Measurements from ENCODE around the gene ASTN2. TPM values are rescaled to one million over a fixed set of nuclear protein-coding genes. Genes with fewer than 3 reads are reported as not detected.

The ASTN2 gene
- polyA plus RNA-seq, 2 donors: 0.26 to 0.35 TPM

DNA sequence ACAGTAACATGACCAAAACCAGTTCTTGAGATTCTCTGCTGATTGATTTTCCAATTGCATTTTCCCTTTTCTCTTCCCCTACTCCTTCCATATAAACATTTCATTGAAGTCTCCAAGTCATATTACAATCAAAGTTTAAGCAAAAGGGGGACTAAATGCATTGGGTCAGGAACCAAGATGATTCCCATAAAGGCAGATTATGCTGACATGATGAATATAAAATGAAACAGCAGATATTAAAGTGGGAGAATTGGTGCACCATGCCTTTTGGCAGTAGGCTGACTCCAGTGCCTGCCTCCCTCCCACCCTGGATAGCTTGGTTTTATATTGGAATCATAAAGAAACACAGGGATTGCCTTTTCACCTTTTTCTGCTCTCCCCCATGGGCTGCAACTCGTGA is 118.4 kb downstream of the ASTN2 start:
- no peaks in the 10 kb centered on the region for H3K36me3 ChIP-seq (ENCODE audit: control insufficient read depth in 2 of 2, insufficient read depth in 2 of 2, low read length in 1 of 2)
- 58 to 63% methylated on average over 1 of the region's 1 CpG for WGBS, 2 donors

DNA sequence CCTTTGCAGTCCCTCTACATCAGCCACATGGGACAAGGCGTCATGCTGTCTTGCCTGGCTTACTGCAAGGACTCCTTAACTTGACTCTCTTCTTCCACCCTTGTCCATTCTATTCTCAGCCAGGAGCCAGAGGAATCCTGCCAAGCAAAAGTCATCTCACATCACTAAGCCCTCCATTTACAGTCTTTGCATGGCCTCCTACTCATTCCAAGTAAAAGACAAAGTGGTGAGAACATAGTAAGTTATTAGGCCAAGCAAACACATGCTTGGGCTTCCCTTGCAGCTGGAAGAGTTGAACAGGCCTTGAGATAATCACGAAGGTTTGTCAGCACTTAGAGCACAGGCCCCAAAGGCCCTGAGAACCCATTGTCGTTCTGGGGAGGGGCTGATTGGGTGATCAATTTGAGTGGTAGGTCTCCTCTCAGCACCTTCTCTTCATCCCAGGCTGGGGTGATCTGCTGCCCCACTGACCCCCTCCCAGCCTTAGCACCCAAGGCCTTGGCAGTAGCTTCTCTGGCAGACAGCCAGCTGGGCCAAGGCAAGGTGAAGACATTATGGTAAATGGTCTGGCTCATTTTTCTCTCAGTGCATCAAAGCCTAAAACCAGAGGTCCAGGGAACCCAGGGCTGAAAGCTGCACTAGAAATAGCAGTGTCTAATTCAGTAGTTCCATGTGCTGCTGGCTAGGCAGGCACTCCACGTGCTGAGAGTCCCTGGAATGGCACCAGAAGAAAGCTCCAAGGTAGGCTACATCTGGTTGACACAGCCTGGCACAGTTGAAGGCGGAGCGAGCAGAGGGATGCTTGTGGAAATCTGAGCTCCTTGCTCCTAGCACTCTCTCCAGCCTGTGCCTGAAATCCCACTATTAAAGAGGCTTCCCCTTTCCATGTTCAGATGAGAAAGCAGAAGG is 121.4 kb downstream of the ASTN2 start:
- H3K27ac ChIP-seq (ENCODE audit: low read depth in 2 of 2, low read length in 1 of 2): no peak overlapping the region
- H3K9me3 ChIP-seq (ENCODE audit: control insufficient read depth in 2 of 2, insufficient read depth in 1 of 2, low read depth in 1 of 2, low read length in 1 of 2): no peaks in the 10 kb centered on the region
- H3K4me3 ChIP-seq (ENCODE audit: low read depth in 1 of 2, low read length in 2 of 2): no peak overlapping the region
- no peaks in the 10 kb centered on the region for H3K27me3 ChIP-seq (ENCODE audit: control insufficient read depth in 1 of 2, insufficient read depth in 2 of 2, low read length in 2 of 2)
- H3K36me3 ChIP-seq (ENCODE audit: control insufficient read depth in 2 of 2, insufficient read depth in 2 of 2, low read length in 1 of 2): no peaks in the 10 kb centered on the region
- H3K4me1 ChIP-seq (ENCODE audit: control insufficient read depth in 2 of 2, insufficient read depth in 2 of 2, low read length in 1 of 2): no peaks in the 10 kb centered on the region
- WGBS, 2 donors: 67 to 71% methylated on average over 6 of the region's 6 CpGs

More for the DNA sequence above, 118.4 kb downstream of the ASTN2 start:
- Histone ChIP-seq H3K9me3 (ENCODE audit: control insufficient read depth in 2 of 2, insufficient read depth in 1 of 2, low read depth in 1 of 2, low read length in 1 of 2) (peaks cover 0 to 2% of the 10 kb centered on the region in 2 donors), H3K27me3 (ENCODE audit: control insufficient read depth in 1 of 2, insufficient read depth in 2 of 2, low read length in 2 of 2) (no peaks in the 10 kb centered on the region), H3K27ac (ENCODE audit: low read depth in 2 of 2, low read length in 1 of 2) (no peak overlapping the region), H3K4me3 (ENCODE audit: low read depth in 1 of 2, low read length in 2 of 2) (no peak overlapping the region), H3K4me1 (ENCODE audit: control insufficient read depth in 2 of 2, insufficient read depth in 2 of 2, low read length in 1 of 2) (no peaks in the 10 kb centered on the region)

DNA sequence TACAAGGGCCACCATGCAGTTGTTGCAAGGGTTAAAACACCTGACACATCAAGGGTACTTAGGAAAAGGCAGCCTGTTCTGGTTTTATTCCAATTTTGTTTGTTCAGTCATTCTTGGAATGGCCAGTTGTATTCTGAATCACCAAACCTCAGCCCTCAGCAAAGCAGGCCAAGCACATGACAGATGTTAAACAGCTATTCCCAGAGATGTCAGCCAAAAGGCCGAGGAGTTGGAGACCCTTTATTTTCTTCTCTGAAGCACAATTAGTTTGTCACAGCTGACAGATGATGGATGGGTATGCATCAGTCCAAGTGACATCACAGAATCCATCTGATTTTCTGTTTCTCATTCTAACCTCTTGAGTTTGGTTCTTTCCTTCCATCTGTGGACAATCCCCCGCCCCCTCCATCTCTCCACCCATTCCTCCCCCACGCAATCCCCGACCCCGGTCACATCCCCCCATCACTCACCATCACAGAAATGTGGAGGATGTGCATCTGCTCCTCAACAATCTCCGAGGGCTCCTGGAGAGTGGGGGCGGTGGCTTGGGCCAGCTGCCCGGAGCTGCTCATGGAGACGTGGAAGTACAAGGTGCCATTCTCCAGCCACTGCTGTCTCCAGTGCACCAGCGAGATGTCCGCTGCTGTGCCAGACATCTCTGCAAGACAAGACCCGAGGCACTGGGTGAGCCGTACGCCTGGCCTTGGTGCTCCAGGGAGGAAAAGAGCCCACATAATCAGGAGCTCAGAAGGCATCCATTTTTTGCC is 123.8 kb downstream of the ASTN2 start:
- Histone ChIP-seq H3K36me3 (ENCODE audit: control insufficient read depth in 2 of 2, insufficient read depth in 2 of 2, low read length in 1 of 2) (no peaks in the 10 kb centered on the region), H3K27me3 (ENCODE audit: control insufficient read depth in 1 of 2, insufficient read depth in 2 of 2, low read length in 2 of 2) (no peaks in the 10 kb centered on the region), H3K4me3 (ENCODE audit: low read depth in 1 of 2, low read length in 2 of 2) (no peak overlapping the region), H3K4me1 (ENCODE audit: control insufficient read depth in 2 of 2, insufficient read depth in 2 of 2, low read length in 1 of 2) (no peaks in the 10 kb centered on the region), H3K27ac (ENCODE audit: low read depth in 2 of 2, low read length in 1 of 2) (no peak overlapping the region), H3K9me3 (ENCODE audit: control insufficient read depth in 2 of 2, insufficient read depth in 1 of 2, low read depth in 1 of 2, low read length in 1 of 2) (no peaks in the 10 kb centered on the region)
- WGBS, 2 donors: 75 to 77% methylated on average over 14 of the region's 14 CpGs

DNA sequence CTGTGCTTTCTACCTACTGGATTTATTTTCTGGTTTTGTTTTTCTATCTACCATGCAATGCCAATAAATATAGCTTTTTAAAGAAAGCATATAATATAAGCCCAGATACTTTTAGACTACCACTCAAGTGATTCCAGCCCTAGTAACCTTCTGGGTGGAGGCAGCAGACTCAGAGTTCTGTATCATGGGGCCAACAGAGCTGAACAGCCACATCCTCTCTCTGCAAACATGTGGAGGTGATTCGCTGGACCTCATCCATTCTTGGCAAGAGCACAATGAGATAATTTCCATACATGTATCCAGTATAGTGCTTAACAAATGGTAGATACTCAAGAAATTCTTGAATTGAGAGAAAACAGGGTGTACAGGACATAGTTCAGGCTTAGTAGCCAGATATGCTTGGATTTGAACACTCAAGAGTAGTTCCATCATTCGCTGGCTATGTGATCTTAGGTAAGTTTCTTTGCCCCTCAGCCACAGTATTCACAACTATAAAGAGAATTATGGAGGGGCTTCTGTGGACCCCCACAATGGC is 124.5 kb downstream of the ASTN2 start:
- WGBS, 2 donors: 87% methylated on average over 2 of the region's 2 CpGs
- Histone ChIP-seq H3K27ac (ENCODE audit: low read depth in 2 of 2, low read length in 1 of 2) (no peak overlapping the region), H3K27me3 (ENCODE audit: control insufficient read depth in 1 of 2, insufficient read depth in 2 of 2, low read length in 2 of 2) (no peaks in the 10 kb centered on the region), H3K36me3 (ENCODE audit: control insufficient read depth in 2 of 2, insufficient read depth in 2 of 2, low read length in 1 of 2) (no peaks in the 10 kb centered on the region), H3K9me3 (ENCODE audit: control insufficient read depth in 2 of 2, insufficient read depth in 1 of 2, low read depth in 1 of 2, low read length in 1 of 2) (no peaks in the 10 kb centered on the region), H3K4me3 (ENCODE audit: low read depth in 1 of 2, low read length in 2 of 2) (no peak overlapping the region), H3K4me1 (ENCODE audit: control insufficient read depth in 2 of 2, insufficient read depth in 2 of 2, low read length in 1 of 2) (no peaks in the 10 kb centered on the region)

DNA sequence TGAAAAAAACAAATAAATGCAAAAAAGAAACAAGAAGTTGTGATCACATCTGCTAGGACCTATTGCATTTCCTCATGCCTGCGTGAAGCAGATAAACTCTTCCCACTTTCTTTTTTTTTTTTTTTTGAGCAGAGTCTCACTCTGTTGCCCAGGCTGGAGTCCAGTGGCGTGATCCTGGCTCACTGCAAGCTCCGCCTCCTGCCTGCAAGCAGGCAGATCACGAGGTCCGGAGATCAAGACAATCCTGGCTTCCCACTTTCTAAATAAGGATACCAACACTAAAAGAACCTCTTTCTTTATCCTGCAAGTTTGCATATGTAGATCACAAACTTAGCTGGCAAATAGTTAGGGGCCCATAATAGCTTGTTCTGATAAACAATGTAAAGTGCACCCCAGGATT is 128.6 kb downstream of the ASTN2 start:
- Histone ChIP-seq H3K27ac (ENCODE audit: low read depth in 2 of 2, low read length in 1 of 2) (no peak overlapping the region), H3K27me3 (ENCODE audit: control insufficient read depth in 1 of 2, insufficient read depth in 2 of 2, low read length in 2 of 2) (no peaks in the 10 kb centered on the region), H3K4me1 (ENCODE audit: control insufficient read depth in 2 of 2, insufficient read depth in 2 of 2, low read length in 1 of 2) (no peaks in the 10 kb centered on the region), H3K4me3 (ENCODE audit: low read depth in 1 of 2, low read length in 2 of 2) (no peak overlapping the region), H3K36me3 (ENCODE audit: control insufficient read depth in 2 of 2, insufficient read depth in 2 of 2, low read length in 1 of 2) (no peaks in the 10 kb centered on the region), H3K9me3 (ENCODE audit: control insufficient read depth in 2 of 2, insufficient read depth in 1 of 2, low read depth in 1 of 2, low read length in 1 of 2) (no peaks in the 10 kb centered on the region)
- WGBS, 2 donors: 65 to 70% methylated on average over 5 of the region's 5 CpGs

DNA sequence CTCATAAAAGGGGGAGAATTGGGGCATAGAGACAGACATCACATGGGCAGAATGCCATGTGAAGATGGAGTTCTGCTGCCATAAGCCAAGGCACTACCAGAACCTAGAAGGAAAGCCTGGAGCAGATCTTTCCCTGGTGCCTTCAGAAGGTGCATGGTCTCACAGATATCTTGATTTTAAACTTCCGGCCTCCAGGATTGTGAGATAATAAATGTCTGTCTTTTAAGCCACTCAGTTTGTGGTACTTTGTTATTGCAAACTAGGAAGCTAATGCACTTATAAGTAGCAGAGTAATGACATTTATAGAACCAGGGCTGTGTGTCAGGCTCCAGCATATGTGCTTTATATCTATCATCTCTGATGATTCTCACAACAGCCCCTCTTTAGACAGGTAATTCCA is 130.4 kb downstream of the ASTN2 start:
- H3K27ac ChIP-seq (ENCODE audit: low read depth in 2 of 2, low read length in 1 of 2): no peak overlapping the region
- H3K27me3 ChIP-seq (ENCODE audit: control insufficient read depth in 1 of 2, insufficient read depth in 2 of 2, low read length in 2 of 2): no peaks in the 10 kb centered on the region
- H3K9me3 ChIP-seq (ENCODE audit: control insufficient read depth in 2 of 2, insufficient read depth in 1 of 2, low read depth in 1 of 2, low read length in 1 of 2): no peaks in the 10 kb centered on the region
- H3K36me3 ChIP-seq (ENCODE audit: control insufficient read depth in 2 of 2, insufficient read depth in 2 of 2, low read length in 1 of 2): no peaks in the 10 kb centered on the region
- H3K4me1 ChIP-seq (ENCODE audit: control insufficient read depth in 2 of 2, insufficient read depth in 2 of 2, low read length in 1 of 2): no peaks in the 10 kb centered on the region
- 68 to 95% methylated on average over 1 of the region's 1 CpG for WGBS, 2 donors
- H3K4me3 ChIP-seq (ENCODE audit: low read depth in 1 of 2, low read length in 2 of 2): no peak overlapping the region

DNA sequence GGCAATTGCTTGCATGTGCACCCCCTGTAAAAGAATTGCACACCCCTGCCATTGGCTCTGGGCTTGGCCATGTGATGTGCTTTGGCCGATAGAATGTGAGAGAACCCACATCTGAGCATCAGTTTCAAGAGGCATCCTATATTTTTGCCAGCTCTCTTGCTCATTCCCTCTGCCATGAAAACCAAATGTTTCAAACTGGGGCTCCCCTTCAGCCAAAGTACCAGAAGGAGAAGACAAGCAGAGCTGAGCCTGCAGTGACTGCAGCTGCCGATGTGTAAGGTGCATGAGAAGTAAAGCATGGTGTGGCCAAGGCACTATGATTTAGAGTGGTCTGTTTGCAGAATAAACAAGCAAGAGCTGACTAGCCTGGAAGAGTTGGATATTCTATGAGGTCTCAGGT is 132.3 kb downstream of the ASTN2 start:
- H3K27me3 ChIP-seq (ENCODE audit: control insufficient read depth in 1 of 2, insufficient read depth in 2 of 2, low read length in 2 of 2): no peaks in the 10 kb centered on the region
- H3K4me3 ChIP-seq (ENCODE audit: low read depth in 1 of 2, low read length in 2 of 2): no peak overlapping the region
- 53 to 67% methylated on average over 2 of the region's 2 CpGs for WGBS, 2 donors
- H3K4me1 ChIP-seq (ENCODE audit: control insufficient read depth in 2 of 2, insufficient read depth in 2 of 2, low read length in 1 of 2): no peaks in the 10 kb centered on the region
- H3K27ac ChIP-seq (ENCODE audit: low read depth in 2 of 2, low read length in 1 of 2): no peak overlapping the region
- no peaks in the 10 kb centered on the region for H3K9me3 ChIP-seq (ENCODE audit: control insufficient read depth in 2 of 2, insufficient read depth in 1 of 2, low read depth in 1 of 2, low read length in 1 of 2)
- no peaks in the 10 kb centered on the region for H3K36me3 ChIP-seq (ENCODE audit: control insufficient read depth in 2 of 2, insufficient read depth in 2 of 2, low read length in 1 of 2)

DNA sequence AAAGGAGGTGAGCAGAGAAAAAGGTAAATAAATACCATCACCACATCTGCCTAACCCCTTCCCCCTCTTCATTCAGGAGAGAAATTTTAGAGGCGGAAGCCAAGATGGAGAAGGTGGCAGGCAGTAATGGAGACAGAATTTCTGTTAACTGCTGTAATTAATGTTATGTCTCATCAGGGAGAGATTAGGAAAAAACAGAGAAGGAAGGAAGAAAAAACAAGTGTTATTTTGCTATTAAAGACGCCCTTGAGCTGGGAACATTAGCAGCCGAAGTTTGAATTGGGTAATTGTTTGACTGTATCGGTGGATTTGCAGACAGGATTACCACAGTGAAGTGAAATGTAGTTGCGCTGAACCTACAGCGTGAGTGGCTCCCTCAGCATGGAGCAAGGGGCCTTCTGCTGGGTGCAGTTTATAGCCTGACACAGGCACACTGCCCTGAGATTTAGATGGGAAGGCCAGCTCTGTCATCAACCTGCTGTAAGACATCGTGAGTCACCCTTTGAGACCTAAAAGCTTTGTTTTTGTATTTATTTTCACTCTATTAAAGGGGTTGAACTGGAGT is 136.3 kb downstream of the ASTN2 start:
- no peaks in the 10 kb centered on the region for H3K27me3 ChIP-seq (ENCODE audit: control insufficient read depth in 1 of 2, insufficient read depth in 2 of 2, low read length in 2 of 2)
- no peak overlapping the region for H3K27ac ChIP-seq (ENCODE audit: low read depth in 2 of 2, low read length in 1 of 2)
- H3K4me3 ChIP-seq (ENCODE audit: low read depth in 1 of 2, low read length in 2 of 2): no peak overlapping the region
- no peaks in the 10 kb centered on the region for H3K4me1 ChIP-seq (ENCODE audit: control insufficient read depth in 2 of 2, insufficient read depth in 2 of 2, low read length in 1 of 2)
- 59 to 61% methylated on average over 7 of the region's 7 CpGs for WGBS, 2 donors
- H3K9me3 ChIP-seq (ENCODE audit: control insufficient read depth in 2 of 2, insufficient read depth in 1 of 2, low read depth in 1 of 2, low read length in 1 of 2): no peaks in the 10 kb centered on the region
- H3K36me3 ChIP-seq (ENCODE audit: control insufficient read depth in 2 of 2, insufficient read depth in 2 of 2, low read length in 1 of 2): no peaks in the 10 kb centered on the region

DNA sequence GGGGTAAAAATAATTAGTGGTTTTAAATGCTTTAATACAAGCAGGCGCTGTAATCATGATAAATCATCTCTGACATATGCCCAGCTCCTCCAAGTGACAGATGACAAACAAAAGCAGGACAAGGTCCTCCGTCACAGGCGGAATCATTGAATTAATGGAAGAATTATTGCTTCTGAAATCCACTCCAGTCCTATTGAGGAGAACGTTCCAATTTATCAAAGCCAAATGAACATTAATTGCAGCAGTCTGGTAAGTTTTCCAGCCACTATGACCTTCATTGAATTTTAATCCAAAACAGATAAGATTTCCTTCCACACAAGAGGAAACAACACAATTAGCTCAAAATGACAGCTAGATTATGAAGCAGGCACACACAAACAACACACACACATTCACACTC is 136.8 kb downstream of the ASTN2 start:
- Histone ChIP-seq H3K4me3 (ENCODE audit: low read depth in 1 of 2, low read length in 2 of 2) (no peak overlapping the region), H3K4me1 (ENCODE audit: control insufficient read depth in 2 of 2, insufficient read depth in 2 of 2, low read length in 1 of 2) (no peaks in the 10 kb centered on the region), H3K27ac (ENCODE audit: low read depth in 2 of 2, low read length in 1 of 2) (no peak overlapping the region), H3K36me3 (ENCODE audit: control insufficient read depth in 2 of 2, insufficient read depth in 2 of 2, low read length in 1 of 2) (no peaks in the 10 kb centered on the region), H3K27me3 (ENCODE audit: control insufficient read depth in 1 of 2, insufficient read depth in 2 of 2, low read length in 2 of 2) (no peaks in the 10 kb centered on the region), H3K9me3 (ENCODE audit: control insufficient read depth in 2 of 2, insufficient read depth in 1 of 2, low read depth in 1 of 2, low read length in 1 of 2) (no peaks in the 10 kb centered on the region)
- 47 to 59% methylated on average over 4 of the region's 4 CpGs for WGBS, 2 donors

Measured in esophagus (tissue), 2 donors.